GM12878 (cell line): ENCODE data around the gene LRRC56. TPM values are rescaled to one million over a fixed set of nuclear protein-coding genes. Genes with fewer than 3 reads are reported as not detected.
A peak's percentile ranks its signal among the peaks of the same experiment; 100 is the strongest.

Experiments used
- ATAC-seq: fragments of 200-7000 bp; cut with Tn5 transposase; 3 replicates; pipeline ENCODE4 v1.9.1; 2020; ENCODE audit warnings: mild to moderate bottlenecking, moderate library complexity
- BruUV-seq: library from RNA; stranded (reverse); fragments of 400-500 nt; replicated peaks from 2 replicates; lab custom pipeline; 2021; lab: Mats Ljungman, UMichigan
- CTCF ChIA-PET: fragments of 300-600 bp; sonication (Branson Sonifier 250); formaldehyde crosslinking; extraction: SDS; loops from one replicate; lab custom pipeline; 2021; ENCODE audit warnings: inconsistent platforms; lab: Yijun Ruan, JAX
- POLR2A ChIA-PET: fragments of 350-600 bp; formaldehyde crosslinking; extraction: SDS; loops from one replicate; lab custom pipeline; 2021; ENCODE audit warnings: inconsistent platforms; lab: Charles Lee
- RAD21 ChIA-PET: fragments of 300-600 bp; sonication (Branson Sonifier 250); formaldehyde crosslinking; loops from one replicate; lab custom pipeline; 2023; ENCODE audit warnings: antibody characterized with exemption; ENCODE audit not compliant: unreplicated experiment; lab: Charles Lee
- SMC1A ChIA-PET: fragments of 300-600 bp; sonication (Branson Sonifier 250); formaldehyde crosslinking; loops from one replicate; lab custom pipeline; 2023; ENCODE audit not compliant: unreplicated experiment, uncharacterized antibody; lab: Charles Lee
- DNase-seq: peaks from one replicate; pipeline ENCODE4 v3.0.0-alpha.2; 2011; ENCODE audit warnings: low read depth, low spot score
- FAIRE-seq: peaks from 3 replicates; lab custom pipeline; 2011; peaks lifted over from hg19 to GRCh38; lab: Jason Lieb, UNC
- H2AFZ ChIP-seq: 2 replicates; pipeline ENCODE4 v1.6.0; 2011; ENCODE audit warnings: low read depth, low read length, control low read depth; ENCODE audit not compliant: control insufficient read depth
- H3K27ac ChIP-seq: 2 replicates; pipeline ENCODE4 v1.5.1; 2011; ENCODE audit warnings: control low read depth; ENCODE audit not compliant: control insufficient read depth, insufficient read depth
- H3K27me3 ChIP-seq, 2 experiments: replicated peaks in 1 of 2; 2 replicates each; pipeline versions ENCODE4 v1.6.0 to v1.6.1; 2011; ENCODE audit warnings: low read length in 1 of 2; ENCODE audit not compliant: control insufficient read depth in 2 of 2, insufficient read depth in 2 of 2
- H3K36me3 ChIP-seq, 2 experiments: 2 replicates each; pipeline ENCODE4 v1.5.1; 2011; ENCODE audit warnings: low read length in 1 of 2; ENCODE audit not compliant: control insufficient read depth in 2 of 2, insufficient read depth in 2 of 2
- H3K4me1 ChIP-seq: 2 replicates; pipeline ENCODE4 v1.6.1; 2011; ENCODE audit warnings: mild to moderate bottlenecking, low read length, moderate library complexity, mixed read lengths; ENCODE audit not compliant: control insufficient read depth, insufficient read depth
- H3K4me2 ChIP-seq: 2 replicates; pipeline ENCODE4 v1.6.0; 2011; ENCODE audit warnings: control low read depth; ENCODE audit not compliant: control insufficient read depth, insufficient read depth
- H3K4me3 ChIP-seq: fragments of 200-600 bp; sonication (generic); 2 replicates; pipeline ENCODE4 v1.5.1; 2016
- H3K79me2 ChIP-seq: 2 replicates; pipeline ENCODE4 v1.6.0; 2011; ENCODE audit warnings: low read length; ENCODE audit not compliant: control insufficient read depth, insufficient read depth
- H3K9ac ChIP-seq: 2 replicates; pipeline ENCODE4 v1.8.0; 2011; ENCODE audit warnings: low read length, control low read depth, mixed read lengths; ENCODE audit not compliant: control insufficient read depth, insufficient read depth
- H3K9me3 ChIP-seq: replicated peaks from 3 replicates; pipeline ENCODE4 v1.5.1; 2011; ENCODE audit warnings: mild to moderate bottlenecking, low read length; ENCODE audit not compliant: control insufficient read depth, insufficient read depth
- H4K20me1 ChIP-seq: 2 replicates; pipeline ENCODE4 v1.6.0; 2011; ENCODE audit not compliant: control insufficient read depth, insufficient read depth
- BACH1 ChIP-seq: fragments of 450-650 bp; IDR thresholded peaks from 2 replicates; pipeline ENCODE4 v1.6.1; 2017; ENCODE audit warnings: mild to moderate bottlenecking, borderline replicate concordance
- CREB1 ChIP-seq: IDR thresholded peaks from 2 replicates; pipeline ENCODE4 v1.6.1; 2012; ENCODE audit warnings: low read depth, mild to moderate bottlenecking, inconsistent platforms
- ETV6 ChIP-seq, 2 experiments: fragments of 450-650 bp in 1 of 2; IDR thresholded peaks in 1 of 2; conservative IDR thresholded peaks in 1 of 2; 2 replicates each; pipeline ENCODE4 v1.6.1; 2014; ENCODE audit warnings: antibody characterized with exemption in 1 of 2, borderline replicate concordance in 1 of 2, low read depth in 1 of 2, mild to moderate bottlenecking in 1 of 2, moderate library complexity in 1 of 2
- POLR2A ChIP-seq: IDR thresholded peaks from 2 replicates; pipeline ENCODE4 v1.6.1; 2011; ENCODE audit warnings: low read depth, mild to moderate bottlenecking, low read length
- RELA ChIP-seq: fragments of 450-650 bp; IDR thresholded peaks from 2 replicates; pipeline ENCODE4 v1.8.0; 2014; ENCODE audit warnings: borderline replicate concordance; ENCODE audit not compliant: partially characterized antibody
- SMAD1 ChIP-seq: fragments of 450-650 bp; IDR thresholded peaks from 2 replicates; pipeline ENCODE4 v1.6.1; 2018; ENCODE audit warnings: mild to moderate bottlenecking, low read depth; ENCODE audit not compliant: partially characterized antibody
- YBX1 ChIP-seq: fragments of 450-650 bp; IDR thresholded peaks from 2 replicates; pipeline ENCODE4 v1.6.1; 2016; ENCODE audit warnings: antibody characterized with exemption
- WGBS: methylation state at CpG from one replicate; pipeline ENCODE4 v1.1.6; 2016; ENCODE audit warnings: low lambda C conversion rate; ENCODE audit not compliant: insufficient replicate concordance, insufficient coverage; ENCODE audit errors: missing lambda C conversion rate; 5-methylcytosine and 5-hydroxymethylcytosine counted together
- in situ Hi-C: fragments of 300-500 bp; cut with MboI; formaldehyde crosslinking; loops from 9 replicates; pipeline ENCODE4 v1.14.3; 2018; ENCODE audit warnings: mixed read lengths
- intact Hi-C: fragments of 100-400 bp; cut with micrococcal nuclease; formaldehyde crosslinking; loops from one replicate; pipeline ENCODE4 v1.14.2; 2022; ENCODE audit not compliant: unreplicated experiment
- polyA plus RNA-seq, 11 experiments: library from polyadenylated mRNA; depleted of rRNA in 4 of 11; unstranded in 6 of 11; stranded (reverse) in 5 of 11; fragments of >200 nt; fragmentation: Nextera tagmentation in 4 of 11; fragmentation: Illumina TruSeq in 1 of 11; extraction: Ambion mirVana in 4 of 11; extraction: Trizol in 1 of 11; gene quantifications; 1 replicate in 1 of 11; 2 replicates in 10 of 11; pipeline versions ENCODE4 v1.2.1 to v1.2.3, GENCODE V29; 2011 to 2016; ENCODE audit warnings: inconsistent platforms in 2 of 11, missing spikeins in 2 of 11, low read depth in 1 of 11
- total RNA-seq, 4 experiments: library from RNA; depleted of rRNA in 3 of 4; stranded (reverse); fragments of >200 nt in 3 of 4; fragmentation: Illumina TruSeq in 1 of 4; extraction: Trizol in 1 of 4; gene quantifications; 2 replicates each; pipeline versions ENCODE4 v1.2.1 to v1.2.3, GENCODE V29; 2013 to 2021
- TF ChIP-seq, protein P1 (sequence below), 3 experiments: IDR thresholded peaks in 2 of 3; conservative IDR thresholded peaks in 1 of 3; 2 replicates each; pipeline ENCODE4 v1.5.1; 2011; ENCODE audit warnings: low read depth in 3 of 3, low read length in 3 of 3, mild to moderate bottlenecking in 3 of 3, control low read depth in 2 of 3, moderate library complexity in 2 of 3, inconsistent platforms in 1 of 3, mixed read lengths in 1 of 3; ENCODE audit not compliant: control insufficient read depth in 2 of 3, insufficient read depth in 1 of 3; ENCODE audit errors: extremely low read depth in 1 of 3
- TF ChIP-seq, protein P2 (sequence below): fragments of 450-650 bp; formaldehyde crosslinking; IDR thresholded peaks from 2 replicates; pipeline ENCODE4 v1.4.0; 2020; ENCODE audit warnings: mild to moderate bottlenecking, moderate library complexity

Gene LRRC56
- total and polyA plus RNA-seq, 10 of the 15 experiments (the other 5 are each of a cell fraction or from before 2014, with no cell fraction given), result 0.02 to 1.9 (median 0.75) TPM; not detected in 1

DNA sequence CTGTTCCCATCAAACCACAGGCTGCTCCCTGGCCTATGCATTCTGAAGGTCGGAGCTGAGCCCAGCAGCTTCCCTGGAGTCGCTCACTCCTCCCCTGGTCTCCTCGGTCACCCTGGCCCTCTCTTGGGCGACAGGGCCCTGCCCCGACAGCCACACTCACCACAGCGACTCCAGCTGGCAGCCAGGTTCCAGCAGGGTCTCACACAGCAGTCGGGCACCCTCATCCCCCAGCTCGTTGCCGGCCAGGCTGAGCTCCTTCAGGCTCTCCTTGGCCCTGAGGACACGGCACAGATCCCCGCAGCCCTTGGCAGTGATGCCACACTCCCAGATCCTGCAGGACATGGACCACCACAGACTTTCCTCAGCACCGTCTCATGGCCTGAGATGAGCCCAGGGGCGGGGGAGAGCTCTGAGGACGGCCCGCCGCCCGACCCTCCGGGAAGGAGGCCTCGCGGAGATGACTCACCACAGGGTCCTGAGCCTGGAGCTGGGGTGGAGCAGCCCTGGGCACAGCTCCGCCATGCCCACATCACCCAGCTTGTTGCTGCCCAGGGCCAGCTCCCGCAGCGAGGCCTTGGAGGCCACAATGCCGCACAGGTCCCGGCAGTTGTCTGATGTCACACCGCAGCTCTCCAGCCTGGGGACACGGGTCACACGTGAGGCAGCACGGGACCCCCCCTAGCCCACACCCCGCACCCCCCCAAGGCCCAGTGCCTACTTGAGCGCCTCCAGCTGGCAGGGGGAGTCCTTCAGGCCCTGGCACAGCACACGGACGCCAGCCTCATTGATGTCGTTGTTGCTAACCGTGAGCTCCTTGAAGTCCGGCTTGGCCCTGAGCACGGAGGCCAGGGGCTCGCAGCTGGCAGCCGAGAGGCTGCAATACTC lies 38.8 kb upstream of the LRRC56 start:
- Histone ChIP-seq H3K9ac (no peak overlapping the region), H3K4me3 (no peak overlapping the region), H3K4me2 (no peak overlapping the region), H3K27me3 (no peaks in the 10 kb centered on the region), H4K20me1 (no peaks in the 10 kb centered on the region), H2AFZ (no peak overlapping the region), H3K27ac (no peak overlapping the region), H3K79me2 (peaks cover 6% of the 10 kb centered on the region), H3K36me3 (peaks cover 25 to 51% of the 10 kb centered on the region in 2 experiments), H3K4me1 (peaks cover 12% of the 10 kb centered on the region), H3K9me3 (no peaks in the 10 kb centered on the region; the same call in 2 of the 3 replicates)
- RAD21 ChIA-PET, result no interaction called here
- 97% methylated on average over 38 of the region's 39 CpGs for WGBS
- no peak for FAIRE-seq
- SMC1A ChIA-PET, result no interaction called here
- DNase-seq, result no peak
- POLR2A ChIA-PET, result interaction anchor here (0.6 kb wide), 1 partner anchor 157 kb away, joined by 3 read pairs; no protein-coding TSS in a partner anchor
- intact Hi-C loops (no loop called here), in situ Hi-C loops (no loop called here)
- no TSS peak for BruUV-seq
- TF ChIP-seq CREB1 (no peak), SMAD1 (no peak), YBX1 (no peak), BACH1 (no peak), POLR2A (0 out of 2 replicates have a peak, but pooled peaks have one; percentile 49), ETV6 (conservative IDR thresholded peaks at IDR 0.05 in 1 of 2, IDR thresholded peaks at IDR 0.05 in 1 of 2; ENCODE audit: borderline replicate concordance in 1 of 2, low read depth in 1 of 2) (no peak), RELA (no peak)
- TF ChIP-seq, protein P1, sequence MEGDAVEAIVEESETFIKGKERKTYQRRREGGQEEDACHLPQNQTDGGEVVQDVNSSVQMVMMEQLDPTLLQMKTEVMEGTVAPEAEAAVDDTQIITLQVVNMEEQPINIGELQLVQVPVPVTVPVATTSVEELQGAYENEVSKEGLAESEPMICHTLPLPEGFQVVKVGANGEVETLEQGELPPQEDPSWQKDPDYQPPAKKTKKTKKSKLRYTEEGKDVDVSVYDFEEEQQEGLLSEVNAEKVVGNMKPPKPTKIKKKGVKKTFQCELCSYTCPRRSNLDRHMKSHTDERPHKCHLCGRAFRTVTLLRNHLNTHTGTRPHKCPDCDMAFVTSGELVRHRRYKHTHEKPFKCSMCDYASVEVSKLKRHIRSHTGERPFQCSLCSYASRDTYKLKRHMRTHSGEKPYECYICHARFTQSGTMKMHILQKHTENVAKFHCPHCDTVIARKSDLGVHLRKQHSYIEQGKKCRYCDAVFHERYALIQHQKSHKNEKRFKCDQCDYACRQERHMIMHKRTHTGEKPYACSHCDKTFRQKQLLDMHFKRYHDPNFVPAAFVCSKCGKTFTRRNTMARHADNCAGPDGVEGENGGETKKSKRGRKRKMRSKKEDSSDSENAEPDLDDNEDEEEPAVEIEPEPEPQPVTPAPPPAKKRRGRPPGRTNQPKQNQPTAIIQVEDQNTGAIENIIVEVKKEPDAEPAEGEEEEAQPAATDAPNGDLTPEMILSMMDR (IDR thresholded peaks at IDR 0.05 in 2 of 3, conservative IDR thresholded peaks at IDR 0.05 in 1 of 3; ENCODE audit: control insufficient read depth in 2 of 3, extremely low read depth in 1 of 3, insufficient read depth in 1 of 3, low read depth in 3 of 3, low read length in 3 of 3), result no peak
- TF ChIP-seq, protein P2, sequence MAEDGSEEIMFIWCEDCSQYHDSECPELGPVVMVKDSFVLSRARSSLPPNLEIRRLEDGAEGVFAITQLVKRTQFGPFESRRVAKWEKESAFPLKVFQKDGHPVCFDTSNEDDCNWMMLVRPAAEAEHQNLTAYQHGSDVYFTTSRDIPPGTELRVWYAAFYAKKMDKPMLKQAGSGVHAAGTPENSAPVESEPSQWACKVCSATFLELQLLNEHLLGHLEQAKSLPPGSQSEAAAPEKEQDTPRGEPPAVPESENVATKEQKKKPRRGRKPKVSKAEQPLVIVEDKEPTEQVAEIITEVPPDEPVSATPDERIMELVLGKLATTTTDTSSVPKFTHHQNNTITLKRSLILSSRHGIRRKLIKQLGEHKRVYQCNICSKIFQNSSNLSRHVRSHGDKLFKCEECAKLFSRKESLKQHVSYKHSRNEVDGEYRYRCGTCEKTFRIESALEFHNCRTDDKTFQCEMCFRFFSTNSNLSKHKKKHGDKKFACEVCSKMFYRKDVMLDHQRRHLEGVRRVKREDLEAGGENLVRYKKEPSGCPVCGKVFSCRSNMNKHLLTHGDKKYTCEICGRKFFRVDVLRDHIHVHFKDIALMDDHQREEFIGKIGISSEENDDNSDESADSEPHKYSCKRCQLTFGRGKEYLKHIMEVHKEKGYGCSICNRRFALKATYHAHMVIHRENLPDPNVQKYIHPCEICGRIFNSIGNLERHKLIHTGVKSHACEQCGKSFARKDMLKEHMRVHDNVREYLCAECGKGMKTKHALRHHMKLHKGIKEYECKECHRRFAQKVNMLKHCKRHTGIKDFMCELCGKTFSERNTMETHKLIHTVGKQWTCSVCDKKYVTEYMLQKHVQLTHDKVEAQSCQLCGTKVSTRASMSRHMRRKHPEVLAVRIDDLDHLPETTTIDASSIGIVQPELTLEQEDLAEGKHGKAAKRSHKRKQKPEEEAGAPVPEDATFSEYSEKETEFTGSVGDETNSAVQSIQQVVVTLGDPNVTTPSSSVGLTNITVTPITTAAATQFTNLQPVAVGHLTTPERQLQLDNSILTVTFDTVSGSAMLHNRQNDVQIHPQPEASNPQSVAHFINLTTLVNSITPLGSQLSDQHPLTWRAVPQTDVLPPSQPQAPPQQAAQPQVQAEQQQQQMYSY (CRISPR knock-in tag), result no peak
- no peak for ATAC-seq
- CTCF ChIA-PET, result no interaction called here
